Heart left ventricle (tissue), 13 donors: ENCODE results near the gene PEF1.

ENCODE experiments used
- POLR2A ChIP-seq, 2 donors: fragments of 450-650 bp; IDR thresholded peaks; one replicate each; pipeline ENCODE4 v1.6.1; 2017; ENCODE audit warnings: antibody characterized with exemption in 2 of 2, mild to moderate bottlenecking in 2 of 2, moderate library complexity in 2 of 2
- TF ChIP-seq, protein P1 (sequence below), 12 donors: fragments of 200-600 bp; sonication (generic) in 4 of 12; IDR thresholded peaks; one replicate each; pipeline versions ENCODE4 v1.5.0 to v1.8.0; 2018 to 2022; ENCODE audit warnings: antibody characterized with exemption in 12 of 12, mild to moderate bottlenecking in 5 of 12
- donor health status: ischemic (EF 13 %, LVEDD 7.1; RV severe dilation, severe dysfunction).
- donor health status: DM: no; HTN: yes; CAD: no.
- donor health status: DM: no; HTN: no; CAD: no.
- donor health status: ischemic (EF 25% LVEDD 6.9; RV normal size, moderate dysfunction).
- donor health status: ischemic (EF 25% LVEDD 5.7; RV mildly dilated, moderate dysfunction).
- donor health status: ischemic (EF 35%, LVEDD 5.7; RV mildly dilated, moderate dysfunction).
- donor health status: nonischemic (EF 11% LVEDD 7.7; RV severe dilation, severe dysfunction).
- donor health status: DM: yes; HTN: yes; CAD: no.
- donor health status: PGD.
- donor health status: ischemic (EF 29% LVEDD 5.4; RV normal size, mild dysfunction).
- donor health status: nonischemic (EF 23%, LVEDD 6.1; RV moderate dilation, normal function).

- TF ChIP-seq, protein P1, sequence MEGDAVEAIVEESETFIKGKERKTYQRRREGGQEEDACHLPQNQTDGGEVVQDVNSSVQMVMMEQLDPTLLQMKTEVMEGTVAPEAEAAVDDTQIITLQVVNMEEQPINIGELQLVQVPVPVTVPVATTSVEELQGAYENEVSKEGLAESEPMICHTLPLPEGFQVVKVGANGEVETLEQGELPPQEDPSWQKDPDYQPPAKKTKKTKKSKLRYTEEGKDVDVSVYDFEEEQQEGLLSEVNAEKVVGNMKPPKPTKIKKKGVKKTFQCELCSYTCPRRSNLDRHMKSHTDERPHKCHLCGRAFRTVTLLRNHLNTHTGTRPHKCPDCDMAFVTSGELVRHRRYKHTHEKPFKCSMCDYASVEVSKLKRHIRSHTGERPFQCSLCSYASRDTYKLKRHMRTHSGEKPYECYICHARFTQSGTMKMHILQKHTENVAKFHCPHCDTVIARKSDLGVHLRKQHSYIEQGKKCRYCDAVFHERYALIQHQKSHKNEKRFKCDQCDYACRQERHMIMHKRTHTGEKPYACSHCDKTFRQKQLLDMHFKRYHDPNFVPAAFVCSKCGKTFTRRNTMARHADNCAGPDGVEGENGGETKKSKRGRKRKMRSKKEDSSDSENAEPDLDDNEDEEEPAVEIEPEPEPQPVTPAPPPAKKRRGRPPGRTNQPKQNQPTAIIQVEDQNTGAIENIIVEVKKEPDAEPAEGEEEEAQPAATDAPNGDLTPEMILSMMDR (IDR thresholded peaks at IDR 0.05), result peak; percentile 76 to 93 (median 86)
- TF ChIP-seq POLR2A (IDR thresholded peaks at IDR 0.05), result no peak
Measured at GRCh38 chr1:31617916-31618746, 26.5 kb downstream of the PEF1 start.
